Common myeloid progenitor, CD34-positive (primary cell): ENCODE data around the gene APOD.

Experiments
- CTCF ChIA-PET: fragments of 350-600 bp; sonication (Branson Sonifier 250); formaldehyde crosslinking; loops from one replicate; lab custom pipeline; 2021; ENCODE audit warnings: antibody characterized with exemption; lab: Charles Lee
- POLR2A ChIA-PET: fragments of 350-600 bp; sonication (Branson Sonifier 250); formaldehyde crosslinking; loops from one replicate; lab custom pipeline; 2021; ENCODE audit warnings: antibody characterized with exemption; lab: Charles Lee
- DNase-seq, 3 donors: peaks; one replicate each; pipeline versions ENCODE4 v3.0.0 to v3.0.0-alpha.2; 2013
- H3K27ac ChIP-seq, 2 experiments: 1 replicate in 1 of 2; 2 replicates in 1 of 2; pipeline ENCODE4 v1.7.0; 2013; ENCODE audit warnings: inconsistent platforms in 2 of 2, low read length in 2 of 2, mild to moderate bottlenecking in 2 of 2, low read depth in 1 of 2, moderate library complexity in 1 of 2; ENCODE audit not compliant: severe bottlenecking in 2 of 2, insufficient read depth in 1 of 2, poor library complexity in 1 of 2
- H3K27me3 ChIP-seq, 5 experiments: replicated peaks in 2 of 5; 1 replicate in 3 of 5; 2 replicates in 2 of 5; pipeline versions ENCODE4 v1.6.1 to v1.7.0; 2013; ENCODE audit warnings: low read length in 4 of 5, mild to moderate bottlenecking in 2 of 5, moderate library complexity in 2 of 5, inconsistent platforms in 1 of 5; ENCODE audit not compliant: insufficient read depth in 5 of 5, control insufficient read depth in 4 of 5
- H3K36me3 ChIP-seq, 4 experiments: 1 replicate in 2 of 4; 2 replicates in 2 of 4; pipeline versions ENCODE4 v1.6.1 to v1.7.0; 2013; ENCODE audit warnings: low read length in 3 of 4, control low read depth in 1 of 4, mild to moderate bottlenecking in 1 of 4; ENCODE audit not compliant: control insufficient read depth in 4 of 4, insufficient read depth in 4 of 4
- H3K4me1 ChIP-seq, 4 experiments: 1 replicate in 3 of 4; 2 replicates in 1 of 4; pipeline versions ENCODE4 v1.6.1 to v1.7.1; 2013; ENCODE audit warnings: low read length in 3 of 4, mild to moderate bottlenecking in 3 of 4, control low read depth in 1 of 4, inconsistent platforms in 1 of 4, moderate library complexity in 1 of 4; ENCODE audit not compliant: control insufficient read depth in 4 of 4, insufficient read depth in 4 of 4; ENCODE audit errors: control extremely low read depth in 1 of 4
- H3K4me3 ChIP-seq, 7 experiments: 1 replicate in 4 of 7; 2 replicates in 3 of 7; pipeline versions ENCODE4 v1.5.1 to v1.7.0; 2013; ENCODE audit warnings: mild to moderate bottlenecking in 7 of 7, low read length in 6 of 7, moderate library complexity in 6 of 7, inconsistent platforms in 2 of 7, low read depth in 2 of 7, control low read depth in 1 of 7; ENCODE audit not compliant: insufficient read depth in 4 of 7, control insufficient read depth in 1 of 7; ENCODE audit errors: extremely low read depth in 1 of 7
- H3K9me3 ChIP-seq, 5 experiments: 1 replicate in 4 of 5; 2 replicates in 1 of 5; pipeline versions ENCODE4 v1.6.1 to v1.7.1; 2013; ENCODE audit warnings: low read length in 4 of 5, mild to moderate bottlenecking in 2 of 5, inconsistent platforms in 1 of 5, low read depth in 1 of 5, moderate library complexity in 1 of 5; ENCODE audit not compliant: control insufficient read depth in 4 of 5, insufficient read depth in 2 of 5; ENCODE audit errors: control extremely low read depth in 1 of 5
- WGBS: methylation state at CpG from one replicate; pipeline ENCODE4 v1.1.5; 2013; ENCODE audit not compliant: insufficient coverage; 5-methylcytosine and 5-hydroxymethylcytosine counted together

APOD gene

DNA sequence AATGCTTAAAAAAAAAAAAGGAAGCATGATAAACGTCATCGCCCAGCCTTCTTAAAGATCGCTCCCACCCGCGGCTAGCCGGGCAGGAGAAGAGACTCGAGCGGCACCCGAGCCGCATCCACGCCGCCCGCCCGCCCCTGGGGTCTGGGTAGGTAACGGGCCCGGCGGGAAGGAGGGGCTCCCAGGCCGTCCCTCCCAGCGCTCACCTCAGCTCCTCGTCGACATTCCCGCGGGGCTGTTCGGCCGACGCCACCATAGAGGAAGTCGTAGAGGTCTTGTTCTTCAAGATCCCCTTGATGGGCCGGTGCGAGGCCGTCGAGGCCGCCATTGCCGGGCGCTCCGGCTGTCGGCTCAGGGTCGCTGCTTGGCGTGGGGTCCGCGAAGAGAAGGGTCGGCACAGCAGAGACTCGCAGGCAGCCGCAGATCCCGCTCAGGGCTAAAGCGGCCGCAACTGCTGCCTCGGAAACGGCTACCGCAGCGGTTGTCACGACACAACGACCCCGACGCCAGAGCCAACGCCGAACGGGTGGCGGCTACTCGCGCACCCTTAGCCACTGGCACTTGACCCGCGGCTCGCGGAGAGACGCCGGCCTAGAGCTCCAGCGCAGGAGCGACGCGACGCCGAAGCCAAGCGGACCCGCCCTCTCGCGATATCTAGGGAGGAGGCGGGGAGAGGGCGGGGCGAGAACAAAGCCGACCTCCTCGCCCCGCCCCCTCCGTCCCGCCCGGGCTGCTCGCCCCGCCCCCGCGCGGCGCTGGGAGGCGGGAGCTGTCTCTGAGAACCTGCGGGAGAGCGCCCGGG, 40.8 kb downstream of the APOD start, which contains the start of gene PPP1R2:
Gene PPP1R2 (minus strand): TSS at position 628 of the 802 bp plus-strand sequence. CDS start 300 bp downstream, at position 328.
- WGBS: 0% methylated on average over 44 of the region's 95 CpGs
- Histone ChIP-seq H3K36me3 (peaks cover 0 to 2% (median 0%) of the 10 kb centered on the region in 4 experiments), H3K9me3 (no peaks in the 10 kb centered on the region), H3K4me1 (peaks cover 22 to 63% (median 47%) of the 10 kb centered on the region in 4 experiments), H3K4me3 (peak within 1 kb of the TSS; percentile 67 to 98 (median 84)), H3K27ac (peak within 1 kb of the TSS; percentile 56 to 93), H3K27me3 (peaks cover 0 to 5% (median 3%) of the 10 kb centered on the region in 5 experiments)
- peak; percentile 84 to 88 (median 87) for DNase-seq
- ChIA-PET CTCF (interaction anchor here (0.8 to 2.9 kb wide), 3 partner anchors 20 to 272 kb away, joined by 3 to 11 read pairs (median 3); partner anchors contain the start of gene XXYLT1), POLR2A (interaction anchor here (0.5 to 1.2 kb wide), 5 partner anchors 13 to 390 kb away, joined by 3 to 4 read pairs (median 3); partner anchors contain the start of gene ACAP2)

DNA sequence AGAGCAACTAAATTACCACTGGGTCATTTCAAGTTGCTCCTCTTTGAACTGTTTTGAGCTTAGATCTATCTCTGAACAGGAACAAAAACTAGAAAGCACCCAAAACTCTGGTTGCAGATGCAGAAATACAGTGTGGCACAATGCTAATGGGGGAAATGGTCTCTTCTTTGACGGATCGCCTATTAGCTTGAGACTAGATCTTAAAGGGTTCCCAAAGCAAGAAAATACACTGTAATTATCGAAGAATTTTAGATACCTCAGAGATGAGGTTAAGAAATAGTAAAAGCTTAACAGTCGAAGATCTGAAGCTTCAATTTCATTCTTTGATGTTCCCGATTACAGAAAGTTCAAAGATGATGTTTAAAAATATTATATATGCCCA, 41.4 kb downstream of the APOD start:
- WGBS: 0% methylated on average over 2 of the region's 5 CpGs
- H3K4me3 ChIP-seq: peak overlapping the region; percentile 67 to 98 (median 84)
- peaks cover 20 to 63% (median 47%) of the 10 kb centered on the region in 4 experiments for H3K4me1 ChIP-seq
- H3K9me3 ChIP-seq: no peaks in the 10 kb centered on the region
- H3K27ac ChIP-seq: peak overlapping the region; percentile 56 to 93
- DNase-seq: peak in 1 of 3 donors; percentile 30
- H3K36me3 ChIP-seq: peaks cover 0 to 2% (median 0%) of the 10 kb centered on the region in 4 experiments
- peaks cover 0 to 5% (median 3%) of the 10 kb centered on the region in 5 experiments for H3K27me3 ChIP-seq
- CTCF ChIA-PET: interaction anchor here (0.8 to 2.9 kb wide), 3 partner anchors 19 to 271 kb away, joined by 3 to 11 read pairs (median 3); partner anchors contain the start of gene XXYLT1
- POLR2A ChIA-PET: interaction anchor here (1.0 kb wide), 1 partner anchor 13 kb away, joined by 3 read pairs; no protein-coding TSS in a partner anchor

DNA sequence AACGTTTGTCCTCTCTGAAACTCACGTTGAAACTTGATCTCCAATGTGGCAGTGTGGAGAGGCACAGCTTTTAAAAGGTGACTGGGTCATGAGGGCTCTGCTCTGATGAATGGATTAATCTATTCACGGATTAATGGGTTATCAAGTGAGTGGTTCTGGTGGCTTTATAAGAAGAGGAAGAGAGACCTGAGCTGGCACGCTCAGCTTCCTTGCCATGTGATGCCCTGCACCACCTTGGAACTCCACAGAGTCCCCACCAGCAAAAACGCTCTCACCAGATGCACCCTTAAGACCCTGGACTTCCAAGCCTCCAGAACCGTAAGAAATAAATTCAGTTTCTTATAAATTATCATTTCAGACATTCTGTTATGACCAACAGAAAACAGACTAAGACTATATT, 43.2 kb downstream of the APOD start:
- CTCF ChIA-PET: interaction anchor here (1.0 kb wide), 1 partner anchor 271 kb away, joined by 3 read pairs; no protein-coding TSS in a partner anchor

DNA sequence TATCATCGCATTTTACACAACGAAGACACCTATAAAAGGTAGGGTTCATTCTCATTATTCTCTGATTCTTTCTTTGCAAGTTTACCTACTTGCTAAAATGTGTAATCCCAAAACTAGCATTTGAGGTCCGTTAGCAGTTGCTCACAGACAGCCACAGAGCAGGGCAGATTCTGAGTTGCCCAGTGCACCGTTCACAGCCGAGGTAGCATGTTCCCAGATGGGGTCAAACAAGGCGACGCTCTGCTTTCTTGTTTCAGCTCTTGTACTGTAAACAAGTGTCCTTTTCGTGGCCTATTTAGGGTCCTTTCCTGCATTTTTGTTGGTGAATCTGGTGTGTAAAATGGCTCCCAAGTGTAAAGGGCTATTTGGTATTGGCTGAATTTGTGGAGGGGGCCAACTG, 43.7 kb downstream of the APOD start:
- Histone ChIP-seq H3K4me3 (no peak overlapping the region), H3K9me3 (no peaks in the 10 kb centered on the region), H3K27me3 (peaks cover 0 to 5% (median 3%) of the 10 kb centered on the region in 5 experiments), H3K27ac (no peak overlapping the region), H3K36me3 (peaks cover 0 to 2% (median 0%) of the 10 kb centered on the region in 4 experiments), H3K4me1 (peaks cover 14 to 45% (median 31%) of the 10 kb centered on the region in 4 experiments)
- CTCF ChIA-PET: interaction anchor here (1.0 kb wide), 1 partner anchor 270 kb away, joined by 3 read pairs; no protein-coding TSS in a partner anchor
- 100% methylated on average over 2 of the region's 8 CpGs for WGBS
- no peak for DNase-seq
- POLR2A ChIA-PET: no interaction called here

More for the DNA sequence above, 43.2 kb downstream of the APOD start:
- POLR2A ChIA-PET: no interaction called here
- no peak overlapping the region for H3K27ac ChIP-seq
- peaks cover 14 to 48% (median 35%) of the 10 kb centered on the region in 4 experiments for H3K4me1 ChIP-seq
- peaks cover 0 to 5% (median 3%) of the 10 kb centered on the region in 5 experiments for H3K27me3 ChIP-seq
- WGBS: 44% methylated on average over 3 of the region's 6 CpGs
- peaks cover 0 to 2% (median 0%) of the 10 kb centered on the region in 4 experiments for H3K36me3 ChIP-seq
- peak in 2 of 3 donors; percentile 47 to 55 for DNase-seq
- peak overlapping the region in 1 of 7 experiments; percentile 84 for H3K4me3 ChIP-seq
- H3K9me3 ChIP-seq: no peaks in the 10 kb centered on the region

DNA sequence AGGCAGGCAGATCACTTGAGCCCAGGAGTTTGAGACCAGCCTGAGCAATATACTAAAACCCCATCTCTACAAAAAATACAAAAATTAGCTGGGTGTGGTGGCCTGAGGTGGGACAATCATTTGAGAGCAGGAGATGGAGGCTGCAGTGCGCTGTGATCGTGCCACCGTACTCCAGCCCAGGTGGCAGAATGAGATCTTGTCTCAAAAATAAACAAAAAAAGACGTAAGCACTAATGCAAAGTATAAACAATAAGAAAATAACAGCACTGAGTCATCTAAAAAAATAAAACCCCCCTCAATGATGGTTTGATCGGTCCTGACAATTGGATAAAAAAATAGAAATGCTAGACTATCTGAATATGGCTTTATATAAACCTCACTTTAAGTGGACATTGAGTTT, 44.3 kb downstream of the APOD start:
- peaks cover 14 to 43% (median 27%) of the 10 kb centered on the region in 4 experiments for H3K4me1 ChIP-seq

DNA sequence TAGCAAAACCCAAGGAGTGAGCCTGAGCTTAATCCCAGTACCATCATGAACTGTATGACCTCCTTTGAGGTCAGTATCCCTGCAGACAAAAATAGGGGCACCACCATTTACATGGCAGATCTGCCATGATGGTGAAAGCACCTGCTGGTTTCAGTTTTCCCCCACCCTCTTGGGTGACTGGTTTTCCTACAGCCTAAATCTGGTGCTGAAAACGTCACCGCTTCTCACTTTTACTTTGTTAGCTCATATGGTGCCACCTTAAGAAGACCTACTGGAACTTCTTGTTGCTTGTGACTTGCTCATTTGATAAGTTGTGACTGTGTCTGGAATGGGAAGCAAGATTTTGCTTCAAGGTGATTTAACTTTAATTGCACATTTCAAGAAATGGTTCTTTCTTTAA, 45.7 kb downstream of the APOD start:
- POLR2A ChIA-PET: no interaction called here
- Histone ChIP-seq H3K27me3 (no peaks in the 10 kb centered on the region), H3K9me3 (no peaks in the 10 kb centered on the region), H3K27ac (no peak overlapping the region), H3K4me3 (no peak overlapping the region), H3K4me1 (peaks cover 14 to 32% (median 19%) of the 10 kb centered on the region in 4 experiments), H3K36me3 (peaks cover 0 to 4% (median 1%) of the 10 kb centered on the region in 4 experiments)
- 88% methylated on average over 2 of the region's 2 CpGs for WGBS
- CTCF ChIA-PET: interaction anchor here (1.0 to 1.2 kb wide), 4 partner anchors 8 to 268 kb away, joined by 3 to 5 read pairs (median 3); no protein-coding TSS in a partner anchor
- no peak for DNase-seq

More for the DNA sequence above, 44.3 kb downstream of the APOD start:
- peaks cover 0 to 4% (median 1%) of the 10 kb centered on the region in 4 experiments for H3K36me3 ChIP-seq
- H3K9me3 ChIP-seq: no peaks in the 10 kb centered on the region
- 100% methylated on average over 3 of the region's 5 CpGs for WGBS
- no peak for DNase-seq
- H3K27me3 ChIP-seq: peaks cover 0 to 5% (median 3%) of the 10 kb centered on the region in 5 experiments
- ChIA-PET POLR2A (no interaction called here), CTCF (no interaction called here)
- no peak overlapping the region for H3K27ac ChIP-seq
- H3K4me3 ChIP-seq: no peak overlapping the region
